GM19324 (cell line): ENCODE results near the gene KSR1.

Experiments
- ATAC-seq: cut with Tn5 transposase; IDR thresholded peaks from one replicate; pipeline ENCODE4 v1.9.1; 2021; ENCODE audit warnings: mild to moderate bottlenecking, moderate library complexity; ENCODE audit not compliant: unreplicated experiment, low FRiP score

KSR1 gene

GRCh38 chr17:27530764-27531391, 74.6 kb downstream of the KSR1 start:
- ATAC-seq, result no peak

GRCh38 chr17:27531469-27531961, 75.3 kb downstream of the KSR1 start:
- ATAC-seq, result no peak

GRCh38 chr17:27532269-27533263, 76.3 kb downstream of the KSR1 start:
- ATAC-seq, result no peak

- no peak for ATAC-seq
Observed at GRCh38 chr17:27533874-27534815, 77.9 kb downstream of the KSR1 start.

GRCh38 chr17:27535178-27535928, 79.1 kb downstream of the KSR1 start:
- no peak for ATAC-seq

GRCh38 chr17:27535975-27536374, 79.7 kb downstream of the KSR1 start:
- ATAC-seq, result no peak

GRCh38 chr17:27536781-27537180, 80.5 kb downstream of the KSR1 start:
- ATAC-seq, result no peak

- ATAC-seq, result no peak
Observed at GRCh38 chr17:27538156-27538955, 82.1 kb downstream of the KSR1 start.

- ATAC-seq, result no peak
Observed at GRCh38 chr17:27539152-27539551, 82.9 kb downstream of the KSR1 start.

GRCh38 chr17:27539794-27540317, 83.6 kb downstream of the KSR1 start:
- ATAC-seq, result no peak

- ATAC-seq, result no peak
Observed at GRCh38 chr17:27540318-27541101, 84.3 kb downstream of the KSR1 start.

GRCh38 chr17:27541301-27542023, 85.2 kb downstream of the KSR1 start:
- no peak for ATAC-seq

- ATAC-seq, result no peak
Observed at GRCh38 chr17:27542841-27543463, 86.7 kb downstream of the KSR1 start.

GRCh38 chr17:27543464-27543856, 87.2 kb downstream of the KSR1 start:
- no peak for ATAC-seq

- no peak for ATAC-seq
Observed at GRCh38 chr17:27543958-27544349, 87.7 kb downstream of the KSR1 start.

GRCh38 chr17:27544350-27545131, 88.3 kb downstream of the KSR1 start:
- peak; percentile 81 for ATAC-seq
